Activated T-cell treated with anti-CD3 and anti-CD28 coated beads for 4 hours (primary cell): Measurements from ENCODE around the gene FAM3B.
"Not testable (repeated sequence)": the region's sequence is repeated elsewhere in the genome, so short reads cannot be mapped to it uniquely, and the experiment has no call there.

Experiments used
- DNase-seq: peaks from one replicate; pipeline ENCODE4 v3.0.0-alpha.2; 2020

Gene FAM3B

GRCh38 chr21:41357546-41357945, 40.9 kb downstream of the FAM3B start:
- no peak for DNase-seq

DNA sequence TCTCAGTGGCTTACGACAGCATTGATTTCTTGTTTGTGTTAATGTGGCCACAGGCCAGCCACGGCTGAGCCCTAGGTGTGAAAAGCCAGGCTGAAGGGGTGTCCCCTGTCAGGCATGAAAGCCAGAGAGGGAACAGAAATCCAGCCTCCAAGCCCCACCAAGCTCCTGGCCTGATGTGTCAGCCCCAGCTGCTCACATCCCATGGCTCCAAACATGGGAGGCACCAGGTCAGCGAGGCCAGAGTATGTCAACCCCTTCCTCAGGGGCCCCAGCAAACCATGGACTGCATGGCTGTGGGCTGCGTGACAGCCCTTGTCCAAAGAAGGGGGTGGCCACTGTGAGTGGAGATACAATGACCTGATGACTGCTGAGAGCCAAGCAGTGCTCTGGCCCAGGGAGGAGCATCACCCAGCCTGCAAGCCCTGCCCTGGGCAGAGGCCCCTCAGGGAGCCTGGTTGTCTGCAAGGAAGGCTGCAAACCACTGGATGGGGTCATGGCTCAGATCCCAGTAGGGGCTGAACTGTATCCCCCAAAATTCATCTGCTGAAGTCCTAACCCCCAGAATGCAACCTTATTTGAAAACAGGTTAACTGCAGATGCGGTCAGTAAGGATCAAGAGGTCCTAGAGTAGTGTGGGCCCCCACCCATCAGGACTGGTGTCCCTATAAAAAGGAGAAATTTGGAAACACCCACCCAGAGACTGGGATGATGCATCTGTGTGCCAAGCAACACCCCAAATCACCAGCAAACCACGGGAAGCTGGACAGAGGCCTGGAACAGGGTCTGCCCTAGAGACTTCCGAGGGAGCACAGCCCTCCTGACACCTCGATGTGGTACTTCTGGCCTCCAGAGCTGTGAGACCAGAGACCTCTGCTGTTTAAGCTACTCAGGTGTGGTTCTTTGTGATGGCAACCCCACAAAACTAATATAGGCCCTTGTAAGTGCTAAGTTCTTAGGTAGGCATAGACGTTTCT, 41.9 kb downstream of the FAM3B start:
- DNase-seq, result no peak

- DNase-seq, result no peak
Measured at GRCh38 chr21:41359286-41359685, 42.7 kb downstream of the FAM3B start.

DNA sequence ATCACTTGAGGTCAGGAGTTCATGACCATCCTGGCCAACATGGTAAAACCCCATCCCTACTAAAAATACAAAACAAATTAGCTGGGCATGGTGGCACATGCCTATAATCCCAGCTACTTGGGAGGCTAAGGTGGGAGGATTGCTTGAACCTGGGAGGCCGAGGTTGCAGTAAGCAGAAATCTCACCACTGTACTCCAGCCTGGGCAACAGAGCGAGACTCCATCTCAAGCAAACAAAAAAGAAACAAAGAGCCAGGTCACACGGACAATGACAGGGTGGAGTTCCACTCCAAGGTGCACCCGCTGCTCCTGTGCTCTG, 43.1 kb downstream of the FAM3B start:
- not testable (repeated sequence) for DNase-seq

GRCh38 chr21:41360072-41360821, 43.6 kb downstream of the FAM3B start:
- DNase-seq, result no peak

GRCh38 chr21:41361053-41361785, 44.6 kb downstream of the FAM3B start:
- no peak for DNase-seq

- peak; percentile 70 for DNase-seq
Measured at GRCh38 chr21:41361786-41362604, 45.4 kb downstream of the FAM3B start, which contains the start of gene MX2. MX2 (plus strand) TSS chr21:41362027; CDS start chr21:41376907, 14,880 bp downstream.

DNA sequence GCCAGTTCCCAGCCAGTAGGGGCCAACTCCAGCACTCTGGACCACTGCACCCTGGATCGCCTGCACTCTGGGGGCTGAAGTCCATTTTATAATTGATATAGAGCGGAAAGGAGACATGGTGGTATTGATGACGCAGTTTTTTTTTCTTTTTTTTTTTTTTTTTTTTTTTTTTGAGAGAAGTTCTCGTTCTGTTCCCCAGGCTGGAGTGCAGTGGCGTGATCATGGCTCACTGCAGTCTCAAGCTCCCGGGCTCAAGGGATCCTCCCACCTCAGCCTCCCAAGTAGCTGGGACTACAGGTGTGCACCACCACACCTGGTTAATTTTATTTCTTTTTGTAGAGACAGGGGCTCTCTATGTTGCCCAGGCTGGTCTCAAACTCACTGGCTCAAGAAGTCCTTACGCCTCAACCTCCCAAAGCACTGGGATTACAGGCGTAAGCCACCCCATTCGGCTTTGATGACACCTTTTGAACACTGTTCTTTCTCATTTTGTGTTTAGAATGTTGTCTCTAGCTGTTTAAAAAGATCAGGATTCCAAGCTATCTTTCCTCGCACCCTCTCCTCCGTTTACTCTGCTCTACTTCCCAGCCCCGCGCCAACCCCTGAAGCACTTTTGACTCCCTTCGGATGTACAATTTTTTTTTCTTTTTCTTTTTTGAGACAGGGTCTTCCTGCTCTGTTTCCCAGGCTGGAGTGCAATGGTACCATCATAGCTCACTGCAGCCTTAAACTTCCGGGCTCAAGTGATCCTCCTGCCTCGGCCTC, 46.2 kb downstream of the FAM3B start:
- no peak for DNase-seq

DNA sequence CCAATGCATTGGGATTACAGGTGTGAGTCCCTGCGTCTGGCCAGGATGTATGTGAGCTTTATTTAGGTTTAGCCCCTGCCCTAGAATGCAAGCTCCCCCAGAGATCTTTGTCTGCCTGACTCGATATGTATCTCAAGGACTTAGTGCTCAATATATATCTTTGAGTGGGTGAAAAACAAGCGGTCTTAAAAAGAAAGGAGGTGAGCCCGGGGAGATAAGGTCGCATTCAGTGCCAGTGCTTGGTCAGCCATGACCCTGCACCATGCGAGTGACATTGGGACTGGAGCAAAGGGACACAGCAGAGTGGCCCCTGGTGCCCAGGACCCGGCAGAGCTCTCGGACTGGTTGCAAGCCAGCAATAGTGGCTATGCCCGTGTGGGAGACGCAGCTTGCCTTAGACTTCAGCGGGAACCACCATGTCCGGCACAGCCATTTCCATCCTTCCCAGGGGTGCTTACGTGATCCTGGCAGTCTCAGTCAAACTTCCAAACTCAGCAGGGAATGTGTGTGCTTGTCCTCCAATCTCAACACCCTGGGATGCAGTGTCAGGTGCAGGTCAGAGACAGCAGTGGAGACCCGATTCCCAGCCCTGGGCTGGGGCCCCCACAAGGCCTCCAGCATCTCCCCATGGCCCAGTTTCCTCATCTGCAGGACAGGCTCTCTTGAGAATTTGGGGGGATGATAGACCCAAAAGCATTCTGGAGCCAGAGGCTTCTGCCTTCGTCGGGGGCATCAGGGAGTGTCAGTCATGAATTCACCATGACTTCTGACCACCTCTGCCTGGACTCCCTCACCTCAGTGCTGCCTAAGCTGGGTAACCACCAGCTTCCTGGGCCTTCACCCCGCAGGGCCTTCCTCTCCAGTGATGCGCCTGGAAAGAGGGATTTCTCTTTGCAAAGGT, 47.0 kb downstream of the FAM3B start:
- no peak for DNase-seq

GRCh38 chr21:41364308-41364707, 47.7 kb downstream of the FAM3B start:
- DNase-seq, result no peak

GRCh38 chr21:41365377-41366107, 48.9 kb downstream of the FAM3B start:
- DNase-seq, result no peak

DNA sequence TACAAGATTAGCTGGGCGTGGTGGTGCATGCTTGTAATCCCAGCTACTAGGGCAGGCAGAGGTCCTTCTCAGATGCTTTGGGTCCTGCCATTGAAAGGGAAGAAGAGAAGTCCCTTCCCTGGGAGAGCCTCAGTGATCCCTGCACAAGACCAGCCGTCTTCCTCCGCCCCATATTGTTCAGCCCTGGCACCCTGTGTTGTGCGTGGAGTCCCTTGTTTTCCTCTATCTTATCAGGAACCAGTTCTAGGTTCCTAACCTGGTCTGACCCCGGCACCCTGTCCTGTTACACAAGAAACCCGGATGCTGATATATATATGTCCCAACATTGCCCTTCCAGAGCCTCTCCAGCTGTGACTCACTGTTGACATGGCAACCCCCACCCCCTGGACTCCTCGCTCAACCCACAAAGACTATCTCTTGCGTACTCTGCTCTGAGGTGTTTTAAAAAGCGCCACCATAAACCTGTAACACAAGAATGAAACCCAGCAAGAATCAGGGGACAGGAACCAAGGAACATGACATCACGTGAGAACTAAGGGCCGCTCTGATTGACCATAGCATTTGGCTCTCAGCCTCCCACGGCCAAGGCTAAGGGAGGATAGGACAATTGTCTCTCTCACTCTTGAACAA, 50.0 kb downstream of the FAM3B start:
- no peak for DNase-seq

DNA sequence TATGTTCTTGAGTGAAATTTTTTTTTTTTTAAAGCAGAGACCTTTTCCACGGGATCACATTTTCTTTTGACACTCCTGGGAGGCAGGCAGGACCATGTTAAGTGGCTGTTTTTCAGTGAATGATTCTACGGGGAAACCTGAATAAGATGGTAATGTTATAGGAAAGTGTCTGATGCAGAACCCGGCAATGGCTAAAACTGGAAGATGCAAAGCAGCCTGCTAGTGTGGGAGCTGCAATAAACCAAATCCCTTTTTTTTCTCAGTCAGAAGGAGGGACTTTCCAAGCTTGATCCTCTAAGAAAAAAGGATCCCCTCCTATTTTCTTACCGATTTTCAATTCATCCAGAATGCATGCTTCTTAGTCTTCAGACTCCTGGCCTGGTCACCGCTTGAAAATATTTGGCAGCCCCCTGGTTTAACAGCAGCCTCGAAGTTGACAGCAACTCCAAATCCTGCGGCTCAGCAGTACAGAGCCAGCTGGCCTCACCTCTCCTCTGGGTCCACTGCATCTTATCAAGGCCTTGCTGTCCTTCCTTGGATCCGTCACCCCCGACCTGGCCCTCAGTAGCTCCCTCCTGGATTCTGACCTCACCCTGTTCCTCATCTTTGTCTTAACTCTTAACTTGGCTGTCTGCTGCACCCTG, 50.8 kb downstream of the FAM3B start:
- DNase-seq, result no peak

DNA sequence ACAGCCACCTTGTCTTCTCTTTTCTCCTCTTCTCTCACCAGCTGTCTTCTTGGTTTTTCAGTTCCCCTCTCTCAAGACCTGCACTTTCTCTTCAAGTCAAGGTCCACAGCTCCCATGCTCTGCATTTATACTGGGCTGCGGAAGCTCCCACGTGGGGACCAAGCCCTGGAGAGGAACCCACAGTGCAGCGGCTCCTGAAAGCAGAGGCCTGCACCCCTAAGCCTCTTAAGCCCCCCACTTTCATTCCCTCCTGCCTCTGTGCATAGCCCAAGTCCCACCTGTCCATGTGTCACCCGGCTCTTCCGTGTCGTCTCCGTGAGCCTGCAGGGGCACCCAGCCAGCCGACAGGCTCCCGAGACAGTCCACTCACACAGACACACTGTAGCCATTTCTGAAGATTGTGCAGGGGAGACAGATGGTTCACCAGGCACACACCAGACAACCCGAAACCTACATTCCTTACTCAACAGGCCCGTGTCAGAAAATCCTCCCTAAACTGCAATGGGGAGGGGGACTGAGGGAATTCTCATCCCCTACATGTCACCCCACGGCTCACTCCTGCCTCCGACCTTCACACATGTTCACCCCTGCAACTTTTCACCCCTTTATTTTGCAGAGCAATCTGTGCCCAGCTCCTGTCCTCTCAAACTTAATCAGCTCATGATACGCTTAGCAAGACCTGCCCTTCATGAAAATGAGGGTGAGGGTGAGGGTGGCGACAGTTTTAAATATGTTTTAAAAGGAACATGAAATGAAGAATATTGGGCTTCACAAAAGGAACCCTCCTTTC, 51.5 kb downstream of the FAM3B start:
- DNase-seq, result no peak

DNA sequence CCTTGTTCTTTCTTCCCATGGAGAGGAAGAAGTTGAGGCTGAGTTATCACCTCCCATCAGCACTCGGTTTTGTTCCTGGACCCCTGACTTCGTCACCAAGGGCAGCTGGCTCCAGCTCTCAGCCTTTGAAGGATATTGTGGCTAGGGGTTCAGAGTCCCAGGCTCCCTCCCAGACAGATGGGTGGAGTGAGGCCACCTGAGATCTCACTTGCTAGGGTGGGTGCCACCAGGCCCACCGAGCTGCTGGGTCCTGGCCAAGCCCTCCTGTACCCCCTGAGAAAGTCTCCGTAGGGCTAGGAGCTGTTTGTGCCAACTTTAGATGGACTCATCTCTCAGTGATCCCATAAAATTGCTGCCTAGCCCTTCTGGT, 52.1 kb downstream of the FAM3B start:
- DNase-seq, result no peak

- no peak for DNase-seq
Measured at GRCh38 chr21:41369105-41369919, 52.7 kb downstream of the FAM3B start.
